Bronchial epithelial cell (primary cell): ENCODE results near the gene ZNF248. TPM values are rescaled to one million over a fixed set of nuclear protein-coding genes. Genes with fewer than 3 reads are reported as not detected.

Experiments used
- DNase-seq: peaks from one replicate; pipeline ENCODE4 v3.0.0-alpha.2; 2010; ENCODE audit warnings: low read depth
- FAIRE-seq: peaks from 2 replicates; lab custom pipeline; 2011; peaks lifted over from hg19 to GRCh38; lab: Jason Lieb, UNC
- H3K27me3 ChIP-seq: 2 replicates; pipeline ENCODE4 v1.5.1; 2011; ENCODE audit warnings: low read length; ENCODE audit not compliant: control insufficient read depth, insufficient read depth
- H3K36me3 ChIP-seq: 2 replicates; pipeline ENCODE4 v1.5.1; 2011; ENCODE audit warnings: low read length; ENCODE audit not compliant: control insufficient read depth, insufficient read depth
- H3K4me3 ChIP-seq: 2 replicates; pipeline ENCODE4 v1.5.1; 2011; ENCODE audit warnings: mild to moderate bottlenecking, low read depth, low read length, control low read depth
- total RNA-seq: library from RNA; depleted of rRNA; stranded (reverse); fragments of >200 nt; gene quantifications from 2 replicates; pipeline ENCODE4 v1.2.1, GENCODE V29; 2014
- TF ChIP-seq, protein P1 (sequence below): IDR thresholded peaks from 2 replicates; pipeline ENCODE4 v1.5.1; 2011; ENCODE audit warnings: mild to moderate bottlenecking, moderate library complexity, low read length, control low read depth, inconsistent platforms; ENCODE audit not compliant: insufficient read depth, severe bottlenecking

Gene ZNF248
- total RNA-seq, 1 donor from 2014 or later: 6.1 TPM

GRCh38 chr10:37777056-37777455, 80.4 kb downstream of the ZNF248 start:
- H3K36me3 ChIP-seq: no peaks in the 10 kb centered on the region
- TF ChIP-seq, protein P1, sequence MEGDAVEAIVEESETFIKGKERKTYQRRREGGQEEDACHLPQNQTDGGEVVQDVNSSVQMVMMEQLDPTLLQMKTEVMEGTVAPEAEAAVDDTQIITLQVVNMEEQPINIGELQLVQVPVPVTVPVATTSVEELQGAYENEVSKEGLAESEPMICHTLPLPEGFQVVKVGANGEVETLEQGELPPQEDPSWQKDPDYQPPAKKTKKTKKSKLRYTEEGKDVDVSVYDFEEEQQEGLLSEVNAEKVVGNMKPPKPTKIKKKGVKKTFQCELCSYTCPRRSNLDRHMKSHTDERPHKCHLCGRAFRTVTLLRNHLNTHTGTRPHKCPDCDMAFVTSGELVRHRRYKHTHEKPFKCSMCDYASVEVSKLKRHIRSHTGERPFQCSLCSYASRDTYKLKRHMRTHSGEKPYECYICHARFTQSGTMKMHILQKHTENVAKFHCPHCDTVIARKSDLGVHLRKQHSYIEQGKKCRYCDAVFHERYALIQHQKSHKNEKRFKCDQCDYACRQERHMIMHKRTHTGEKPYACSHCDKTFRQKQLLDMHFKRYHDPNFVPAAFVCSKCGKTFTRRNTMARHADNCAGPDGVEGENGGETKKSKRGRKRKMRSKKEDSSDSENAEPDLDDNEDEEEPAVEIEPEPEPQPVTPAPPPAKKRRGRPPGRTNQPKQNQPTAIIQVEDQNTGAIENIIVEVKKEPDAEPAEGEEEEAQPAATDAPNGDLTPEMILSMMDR: no peak
- H3K4me3 ChIP-seq: no peak overlapping the region
- no peak for DNase-seq
- no peaks in the 10 kb centered on the region for H3K27me3 ChIP-seq
- FAIRE-seq: no peak

DNA sequence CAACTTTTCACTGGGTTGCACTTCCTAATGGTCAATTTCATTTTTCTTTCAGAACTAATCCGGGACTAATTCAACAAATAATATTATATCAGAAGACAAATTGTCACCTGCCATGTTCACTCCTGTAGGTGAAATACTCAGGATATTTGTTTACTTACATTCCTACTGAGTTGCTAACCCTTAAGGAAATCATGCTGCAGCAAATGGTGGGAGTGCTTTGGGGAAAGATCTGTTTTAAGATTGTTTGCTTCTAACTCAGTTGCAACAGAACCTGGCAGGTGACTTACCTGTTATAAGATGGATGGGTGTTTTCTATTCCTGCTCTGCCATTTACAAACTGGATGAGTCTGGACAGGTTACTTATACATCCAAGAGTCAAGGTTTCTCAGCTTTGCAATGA, 81.8 kb downstream of the ZNF248 start:
- DNase-seq (no peak), FAIRE-seq (no peak)
- Histone ChIP-seq H3K27me3 (no peaks in the 10 kb centered on the region), H3K36me3 (no peaks in the 10 kb centered on the region), H3K4me3 (no peak overlapping the region)
- TF ChIP-seq, protein P1: no peak

DNA sequence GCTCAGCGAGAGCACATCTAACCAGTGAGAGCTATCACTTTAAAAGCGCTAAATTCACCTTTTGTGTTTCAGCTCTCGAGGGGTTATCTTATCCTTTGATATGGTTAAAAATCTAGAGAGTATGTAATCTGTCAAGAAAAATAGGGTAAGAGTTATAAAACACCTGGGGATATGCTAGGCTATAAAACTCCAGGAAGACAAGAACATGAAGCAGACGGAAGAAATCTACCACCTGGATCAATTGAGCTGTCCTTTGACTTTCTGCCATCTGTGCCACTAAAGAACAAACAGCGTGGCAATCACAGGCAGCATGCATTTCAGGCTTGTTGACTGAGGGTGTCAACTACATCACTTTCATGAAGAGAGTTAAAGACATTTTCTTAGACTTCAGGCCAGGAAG, 83.1 kb downstream of the ZNF248 start:
- Histone ChIP-seq H3K4me3 (no peak overlapping the region), H3K36me3 (no peaks in the 10 kb centered on the region), H3K27me3 (no peaks in the 10 kb centered on the region)
- DNase-seq (no peak), FAIRE-seq (no peak)
- TF ChIP-seq, protein P1: no peak

GRCh38 chr10:37765216-37765615, 92.2 kb downstream of the ZNF248 start:
- no peak for DNase-seq
- FAIRE-seq: no peak
- Histone ChIP-seq H3K4me3 (no peak overlapping the region), H3K36me3 (no peaks in the 10 kb centered on the region), H3K27me3 (no peaks in the 10 kb centered on the region)
- TF ChIP-seq, protein P1: no peak

- TF ChIP-seq, protein P1: no peak
- H3K4me3 ChIP-seq: no peak overlapping the region
- no peaks in the 10 kb centered on the region for H3K27me3 ChIP-seq
- H3K36me3 ChIP-seq: no peaks in the 10 kb centered on the region
- FAIRE-seq: no peak
- DNase-seq: no peak
Observed at GRCh38 chr10:37763132-37763531, 94.3 kb downstream of the ZNF248 start.

- TF ChIP-seq, protein P1: no peak
- no peak overlapping the region for H3K4me3 ChIP-seq
- DNase-seq (no peak), FAIRE-seq (no peak)
- H3K27me3 ChIP-seq: no peaks in the 10 kb centered on the region
- H3K36me3 ChIP-seq: no peaks in the 10 kb centered on the region
Observed at GRCh38 chr10:37762287-37762686, 95.1 kb downstream of the ZNF248 start.
